ENCODE results near the gene APOC3.

- TF ChIP-seq EZH2 (IDR thresholded peaks at IDR 0.05; ENCODE audit: low read length, missing control alignments) = no peak
- TF ChIP-seq, protein P1, sequence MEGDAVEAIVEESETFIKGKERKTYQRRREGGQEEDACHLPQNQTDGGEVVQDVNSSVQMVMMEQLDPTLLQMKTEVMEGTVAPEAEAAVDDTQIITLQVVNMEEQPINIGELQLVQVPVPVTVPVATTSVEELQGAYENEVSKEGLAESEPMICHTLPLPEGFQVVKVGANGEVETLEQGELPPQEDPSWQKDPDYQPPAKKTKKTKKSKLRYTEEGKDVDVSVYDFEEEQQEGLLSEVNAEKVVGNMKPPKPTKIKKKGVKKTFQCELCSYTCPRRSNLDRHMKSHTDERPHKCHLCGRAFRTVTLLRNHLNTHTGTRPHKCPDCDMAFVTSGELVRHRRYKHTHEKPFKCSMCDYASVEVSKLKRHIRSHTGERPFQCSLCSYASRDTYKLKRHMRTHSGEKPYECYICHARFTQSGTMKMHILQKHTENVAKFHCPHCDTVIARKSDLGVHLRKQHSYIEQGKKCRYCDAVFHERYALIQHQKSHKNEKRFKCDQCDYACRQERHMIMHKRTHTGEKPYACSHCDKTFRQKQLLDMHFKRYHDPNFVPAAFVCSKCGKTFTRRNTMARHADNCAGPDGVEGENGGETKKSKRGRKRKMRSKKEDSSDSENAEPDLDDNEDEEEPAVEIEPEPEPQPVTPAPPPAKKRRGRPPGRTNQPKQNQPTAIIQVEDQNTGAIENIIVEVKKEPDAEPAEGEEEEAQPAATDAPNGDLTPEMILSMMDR (conservative IDR thresholded peaks at IDR 0.05 in 1 of 2, IDR thresholded peaks at IDR 0.05 in 1 of 2; ENCODE audit: low read depth in 1 of 2, low read length in 2 of 2) = no peak
These were observed 36.0 kb downstream of the APOC3 start for GRCh38 chr11:116865696-116866095.

Measured in fibroblast of lung (primary cell).